ENCODE results near the gene CAMK2B.

CAMK2B gene

DNA sequence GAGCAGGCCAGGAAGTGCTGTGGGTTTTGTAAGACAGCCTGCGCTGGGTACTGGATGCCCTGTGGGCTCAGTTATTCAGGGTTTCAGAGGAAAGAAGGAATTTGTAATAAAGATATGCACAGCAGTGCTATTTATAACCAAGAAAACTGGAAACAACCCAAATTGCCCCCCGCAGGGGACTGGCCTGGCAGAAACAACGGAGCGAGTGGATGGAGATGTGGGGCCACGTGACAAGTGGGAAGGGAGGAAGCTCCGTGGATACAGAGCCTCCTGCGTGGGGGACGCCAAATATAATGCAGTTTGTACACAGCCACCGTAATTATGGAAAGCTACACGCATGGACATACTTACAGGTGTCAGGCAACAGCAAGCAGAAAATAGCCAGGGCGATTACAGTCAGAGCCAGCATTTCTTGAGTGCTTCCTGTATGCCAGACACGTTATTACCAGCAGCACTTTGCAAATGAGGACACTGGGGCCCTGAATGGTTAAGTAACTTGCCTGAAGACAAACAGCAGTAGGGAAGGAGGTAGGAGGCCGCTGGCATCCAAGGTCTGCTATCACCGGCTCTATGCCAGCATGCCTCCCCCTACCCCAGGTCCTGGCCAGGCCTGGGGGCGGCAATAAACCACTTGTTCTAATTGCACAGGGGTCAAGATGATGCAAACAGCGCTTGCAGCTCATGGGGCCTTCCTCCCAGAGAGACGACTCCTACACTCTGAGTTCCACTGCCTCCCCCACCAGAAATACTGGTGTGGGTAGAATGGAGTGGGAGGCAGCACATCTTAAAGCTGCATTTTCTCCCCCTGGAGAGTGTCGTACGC is 8.7 kb upstream of the CAMK2B start:
- TF ChIP-seq TAF1 (IDR thresholded peaks at IDR 0.05; ENCODE audit: low read depth, low read length) = no peak
- TF ChIP-seq POLR2A (IDR thresholded peaks at IDR 0.05; ENCODE audit: low read depth, low read length) = no peak
- TF ChIP-seq POU2F2 (IDR thresholded peaks at IDR 0.05; ENCODE audit: low read depth, low read length) = no peak
- no peak for TF ChIP-seq PAX5 (IDR thresholded peaks at IDR 0.05; ENCODE audit: insufficient read depth, low read length, severe bottlenecking)
- TF ChIP-seq POLR2AphosphoS5 (IDR thresholded peaks at IDR 0.05; ENCODE audit: low read depth, low read length) = no peak
- no peak for TF ChIP-seq SPI1 (IDR thresholded peaks at IDR 0.05; ENCODE audit: low read depth, low read length)
- FAIRE-seq (no peak), DNase-seq (ENCODE audit: insufficient read length, low spot score) (no peak)

DNA sequence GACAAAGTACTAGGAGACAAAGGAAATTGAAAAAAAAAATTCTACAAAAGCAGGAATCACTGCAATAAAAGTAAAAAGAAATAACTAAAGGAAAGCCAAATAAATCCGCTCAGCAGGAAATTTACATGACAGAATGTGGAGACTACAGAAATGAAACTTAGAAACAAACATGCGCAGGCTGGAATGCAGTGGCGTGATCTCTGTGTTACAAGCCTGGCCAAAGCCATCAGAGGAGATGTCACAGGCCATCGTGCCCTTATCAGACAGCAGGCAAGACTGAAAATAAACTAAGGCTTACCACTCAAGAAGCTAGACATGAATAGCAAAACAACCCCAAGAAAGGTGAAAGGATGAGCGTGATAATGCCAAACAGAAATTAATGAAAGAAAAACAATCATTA is 6.3 kb upstream of the CAMK2B start:
- FAIRE-seq (no peak), DNase-seq (ENCODE audit: insufficient read length, low spot score) (no peak)
- no peak for TF ChIP-seq PAX5 (IDR thresholded peaks at IDR 0.05; ENCODE audit: insufficient read depth, low read length, severe bottlenecking)
- TF ChIP-seq TAF1 (IDR thresholded peaks at IDR 0.05; ENCODE audit: low read depth, low read length) = no peak
- TF ChIP-seq POLR2A (IDR thresholded peaks at IDR 0.05; ENCODE audit: low read depth, low read length) = no peak
- no peak for TF ChIP-seq SPI1 (IDR thresholded peaks at IDR 0.05; ENCODE audit: low read depth, low read length)
- no peak for TF ChIP-seq POLR2AphosphoS5 (IDR thresholded peaks at IDR 0.05; ENCODE audit: low read depth, low read length)
- TF ChIP-seq POU2F2 (IDR thresholded peaks at IDR 0.05; ENCODE audit: low read depth, low read length) = no peak

- no peak for TF ChIP-seq PAX5 (IDR thresholded peaks at IDR 0.05; ENCODE audit: insufficient read depth, low read length, severe bottlenecking)
- no peak for TF ChIP-seq POU2F2 (IDR thresholded peaks at IDR 0.05; ENCODE audit: low read depth, low read length)
- TF ChIP-seq SPI1 (IDR thresholded peaks at IDR 0.05; ENCODE audit: low read depth, low read length) = no peak
- no peak for DNase-seq (ENCODE audit: insufficient read length, low spot score)
- FAIRE-seq = no peak
These were observed 4.9 kb upstream of the CAMK2B start for GRCh38 chr7:44330331-44330730.

DNA sequence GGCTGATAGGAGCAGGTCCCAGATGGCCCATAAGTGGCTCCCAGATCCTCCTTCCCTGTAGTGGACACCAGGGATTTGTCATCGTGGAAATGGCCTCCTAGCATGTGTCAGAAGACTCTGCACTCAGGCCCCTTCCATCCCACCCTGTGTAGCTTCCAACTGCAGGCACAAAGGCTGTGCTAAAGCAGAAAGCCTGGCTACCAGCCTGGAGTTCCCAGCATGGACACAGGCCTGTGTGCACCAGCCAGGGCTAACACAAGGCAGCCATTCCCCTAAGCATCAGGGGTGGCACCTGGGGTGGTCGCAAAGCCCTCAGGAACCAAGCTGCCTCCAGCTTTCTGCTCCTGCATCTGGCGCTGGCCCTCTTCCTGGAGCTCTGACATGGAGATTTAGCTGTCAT is 4.5 kb upstream of the CAMK2B start:
- FAIRE-seq = no peak
- no peak for DNase-seq (ENCODE audit: insufficient read length, low spot score)
- TF ChIP-seq PAX5 (IDR thresholded peaks at IDR 0.05; ENCODE audit: insufficient read depth, low read length, severe bottlenecking) (no peak), POLR2AphosphoS5 (IDR thresholded peaks at IDR 0.05; ENCODE audit: low read depth, low read length) (no peak), POU2F2 (IDR thresholded peaks at IDR 0.05; ENCODE audit: low read depth, low read length) (no peak), SPI1 (IDR thresholded peaks at IDR 0.05; ENCODE audit: low read depth, low read length) (no peak), POLR2A (IDR thresholded peaks at IDR 0.05; ENCODE audit: low read depth, low read length) (no peak), TAF1 (IDR thresholded peaks at IDR 0.05; ENCODE audit: low read depth, low read length) (no peak)

DNA sequence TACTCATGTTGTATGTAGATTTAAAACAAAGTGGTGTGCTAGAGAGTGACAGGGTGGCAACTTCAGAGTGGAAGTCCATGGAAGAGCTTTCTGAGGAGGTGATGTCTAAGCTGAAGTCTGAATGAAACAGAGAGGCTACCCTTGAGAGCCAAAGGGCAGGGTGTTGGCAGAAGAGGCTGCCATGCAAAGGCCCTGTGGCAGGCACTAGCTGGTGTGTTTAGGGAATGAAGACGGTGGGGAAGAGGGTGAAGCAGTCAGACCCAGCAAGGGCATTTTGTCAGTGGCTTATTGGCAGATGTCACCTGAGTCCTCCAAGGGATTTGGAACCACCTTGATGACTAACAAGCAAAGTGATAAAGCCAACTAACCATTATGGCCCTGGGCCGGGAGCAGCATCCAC is 3.7 kb upstream of the CAMK2B start:
- FAIRE-seq (peak; percentile 13), DNase-seq (ENCODE audit: insufficient read length, low spot score) (no peak)
- no peak for TF ChIP-seq SPI1 (IDR thresholded peaks at IDR 0.05; ENCODE audit: low read depth, low read length)
- TF ChIP-seq PAX5 (IDR thresholded peaks at IDR 0.05; ENCODE audit: insufficient read depth, low read length, severe bottlenecking) = no peak
- no peak for TF ChIP-seq POLR2A (IDR thresholded peaks at IDR 0.05; ENCODE audit: low read depth, low read length)
- no peak for TF ChIP-seq POLR2AphosphoS5 (IDR thresholded peaks at IDR 0.05; ENCODE audit: low read depth, low read length)
- TF ChIP-seq POU2F2 (IDR thresholded peaks at IDR 0.05; ENCODE audit: low read depth, low read length) = no peak
- TF ChIP-seq TAF1 (IDR thresholded peaks at IDR 0.05; ENCODE audit: low read depth, low read length) = no peak

- no peak for DNase-seq (ENCODE audit: insufficient read length, low spot score)
- TF ChIP-seq PAX5 (IDR thresholded peaks at IDR 0.05; ENCODE audit: insufficient read depth, low read length, severe bottlenecking) = no peak
- no peak for TF ChIP-seq POLR2A (IDR thresholded peaks at IDR 0.05; ENCODE audit: low read depth, low read length)
- no peak for TF ChIP-seq POLR2AphosphoS5 (IDR thresholded peaks at IDR 0.05; ENCODE audit: low read depth, low read length)
- TF ChIP-seq TAF1 (IDR thresholded peaks at IDR 0.05; ENCODE audit: low read depth, low read length) = no peak
- TF ChIP-seq SPI1 (IDR thresholded peaks at IDR 0.05; ENCODE audit: low read depth, low read length) = no peak
- no peak for TF ChIP-seq POU2F2 (IDR thresholded peaks at IDR 0.05; ENCODE audit: low read depth, low read length)
- no peak for FAIRE-seq
These were observed 2.6 kb upstream of the CAMK2B start for GRCh38 chr7:44327981-44328380.

GRCh38 chr7:44326261-44327125 is 1.1 kb upstream of the CAMK2B start:
- FAIRE-seq (no peak), DNase-seq (ENCODE audit: insufficient read length, low spot score) (no peak)
- no peak for TF ChIP-seq POU2F2 (IDR thresholded peaks at IDR 0.05; ENCODE audit: low read depth, low read length)

GRCh38 chr7:44325811-44326241 is 432 bp upstream of the CAMK2B start:
- FAIRE-seq (no peak), DNase-seq (ENCODE audit: insufficient read length, low spot score) (no peak)
- no peak for TF ChIP-seq SPI1 (IDR thresholded peaks at IDR 0.05; ENCODE audit: low read depth, low read length)
- no peak for TF ChIP-seq PAX5 (IDR thresholded peaks at IDR 0.05; ENCODE audit: insufficient read depth, low read length, severe bottlenecking)
- no peak for TF ChIP-seq POLR2AphosphoS5 (IDR thresholded peaks at IDR 0.05; ENCODE audit: low read depth, low read length)
- TF ChIP-seq POLR2A (IDR thresholded peaks at IDR 0.05; ENCODE audit: low read depth, low read length) = no peak
- TF ChIP-seq POU2F2 (IDR thresholded peaks at IDR 0.05; ENCODE audit: low read depth, low read length) = no peak
- TF ChIP-seq TAF1 (IDR thresholded peaks at IDR 0.05; ENCODE audit: low read depth, low read length) = no peak

DNA sequence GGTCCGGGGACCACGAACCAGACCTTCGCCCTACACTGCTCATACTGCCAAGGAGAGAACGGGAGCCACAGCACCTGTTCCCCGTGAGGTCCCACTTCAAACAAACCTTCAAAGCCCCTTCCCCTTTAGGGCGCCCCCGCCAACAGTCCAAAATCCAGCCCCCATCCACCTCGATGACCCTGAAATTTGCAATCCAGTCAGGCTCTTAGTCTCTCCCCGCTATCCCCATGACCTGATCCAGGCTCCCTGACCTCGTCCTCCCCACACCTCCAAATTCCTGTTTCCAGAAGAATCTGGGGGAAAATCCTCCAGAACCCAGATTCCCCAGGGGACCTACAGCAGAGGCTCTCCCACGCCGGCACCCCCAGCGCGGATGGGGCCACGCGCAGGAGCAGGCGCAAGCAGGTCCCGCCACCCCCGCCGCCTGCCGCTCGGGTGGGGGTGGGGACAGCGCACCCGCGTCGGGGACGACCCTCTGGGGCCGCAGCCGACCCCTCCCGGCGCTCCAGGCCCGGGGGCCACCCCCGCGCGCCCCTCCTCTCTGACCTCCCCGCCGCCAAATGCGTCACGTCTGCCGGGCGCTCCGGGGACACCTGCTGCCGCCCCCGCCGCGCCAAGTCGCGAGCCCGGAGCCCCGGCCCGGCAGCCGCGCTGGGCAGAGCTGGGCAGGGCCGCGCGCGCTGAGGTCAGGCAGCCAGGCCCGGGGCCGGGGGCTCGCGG is 753 bp downstream of the CAMK2B start:
- DNase-seq (ENCODE audit: insufficient read length, low spot score) (no peak), FAIRE-seq (no peak)
- no peak for TF ChIP-seq SPI1 (IDR thresholded peaks at IDR 0.05; ENCODE audit: low read depth, low read length)
- no peak for TF ChIP-seq TAF1 (IDR thresholded peaks at IDR 0.05; ENCODE audit: low read depth, low read length)
- no peak for TF ChIP-seq PAX5 (IDR thresholded peaks at IDR 0.05; ENCODE audit: insufficient read depth, low read length, severe bottlenecking)
- no peak for TF ChIP-seq POU2F2 (IDR thresholded peaks at IDR 0.05; ENCODE audit: low read depth, low read length)
- TF ChIP-seq POLR2A (IDR thresholded peaks at IDR 0.05; ENCODE audit: low read depth, low read length) = no peak
- TF ChIP-seq POLR2AphosphoS5 (IDR thresholded peaks at IDR 0.05; ENCODE audit: low read depth, low read length) = no peak
